Natural killer cell (primary cell): ENCODE data around the gene NCOR1. TPM values are rescaled to one million over a fixed set of nuclear protein-coding genes. Genes with fewer than 3 reads are reported as not detected.
"Not testable (repeated sequence)": the region's sequence is repeated elsewhere in the genome, so short reads cannot be mapped to it uniquely, and the experiment has no call there.

ENCODE experiments used
- ATAC-seq, 3 donors: fragments of 150-1000 bp in 2 of 3; fragments of 200-7000 bp in 1 of 3; cut with Tn5 transposase; 1 replicate in 1 of 3; 2 replicates in 2 of 3; pipeline ENCODE4 v1.10.0; 2021; ENCODE audit warnings: mild to moderate bottlenecking in 2 of 3, moderate library complexity in 2 of 3
- DNase-seq, 2 donors: peaks; one replicate each; pipeline versions ENCODE4 v3.0.0 to v3.0.0-alpha.2; 2013 to 2021; ENCODE audit warnings: mixed read lengths in 1 of 2
- H3K27ac ChIP-seq: one replicate; pipeline ENCODE4 v1.5.1; 2013; ENCODE audit warnings: mild to moderate bottlenecking, low read length
- H3K27me3 ChIP-seq: one replicate; pipeline ENCODE4 v1.6.1; 2013; ENCODE audit warnings: low read length; ENCODE audit not compliant: control insufficient read depth, insufficient read depth
- H3K36me3 ChIP-seq: one replicate; pipeline ENCODE4 v1.6.1; 2013; ENCODE audit warnings: low read length; ENCODE audit not compliant: control insufficient read depth, insufficient read depth
- H3K4me1 ChIP-seq: one replicate; pipeline ENCODE4 v1.6.1; 2013; ENCODE audit warnings: low read length; ENCODE audit not compliant: control insufficient read depth, insufficient read depth
- H3K4me3 ChIP-seq: one replicate; pipeline ENCODE4 v1.5.1; 2013; ENCODE audit warnings: low read length
- H3K9me3 ChIP-seq: one replicate; pipeline ENCODE4 v1.6.1; 2013; ENCODE audit warnings: low read length; ENCODE audit not compliant: control insufficient read depth, insufficient read depth
- H3K27ac Mint-ChIP-seq, 2 donors: one replicate each; pipeline ENCODE4 v1.8.0; 2022; ENCODE audit warnings: mild to moderate bottlenecking in 2 of 2, mixed read lengths in 2 of 2, moderate library complexity in 1 of 2
- H3K27me3 Mint-ChIP-seq, 2 donors: one replicate each; pipeline ENCODE4 v1.8.0; 2022; ENCODE audit warnings: low read depth in 2 of 2, mixed read lengths in 2 of 2
- H3K36me3 Mint-ChIP-seq: one replicate; pipeline ENCODE4 v1.8.0; 2022; ENCODE audit warnings: mixed read lengths
- H3K4me1 Mint-ChIP-seq, 2 donors: one replicate each; pipeline ENCODE4 v1.8.0; 2022; ENCODE audit warnings: mixed read lengths in 2 of 2
- H3K4me3 Mint-ChIP-seq: one replicate; pipeline ENCODE4 v1.8.0; 2022; ENCODE audit warnings: mild to moderate bottlenecking, moderate library complexity, mixed read lengths
- H3K9me3 Mint-ChIP-seq, 2 donors: one replicate each; pipeline ENCODE4 v1.8.0; 2022; ENCODE audit warnings: mixed read lengths in 2 of 2
- CTCF ChIP-seq: fragments of 200-600 bp; IDR thresholded peaks from one replicate; pipeline ENCODE4 v1.8.0; 2022; ENCODE audit warnings: antibody characterized with exemption
- WGBS: methylation state at CpG from one replicate; pipeline ENCODE4 v1.1.7; 2013; ENCODE audit warnings: missing lambda C conversion rate; ENCODE audit not compliant: insufficient coverage; 5-methylcytosine and 5-hydroxymethylcytosine counted together
- intact Hi-C: fragments of 100-400 bp; cut with micrococcal nuclease; formaldehyde crosslinking; loops from one replicate; pipeline ENCODE4 v1.14.2; 2022
- total RNA-seq, 4 donors: library from RNA; stranded (reverse); fragments of 120-200 nt in 1 of 4; gene quantifications; one replicate each; pipeline versions ENCODE4 v1.2.3 to v1.2.4, GENCODE V29; 2013 to 2022

The NCOR1 gene
- total RNA-seq, 3 donors from 2014 or later (not counting 1 experiment from before 2014, with no cell fraction given), result 195 to 238 (median 238) TPM

DNA sequence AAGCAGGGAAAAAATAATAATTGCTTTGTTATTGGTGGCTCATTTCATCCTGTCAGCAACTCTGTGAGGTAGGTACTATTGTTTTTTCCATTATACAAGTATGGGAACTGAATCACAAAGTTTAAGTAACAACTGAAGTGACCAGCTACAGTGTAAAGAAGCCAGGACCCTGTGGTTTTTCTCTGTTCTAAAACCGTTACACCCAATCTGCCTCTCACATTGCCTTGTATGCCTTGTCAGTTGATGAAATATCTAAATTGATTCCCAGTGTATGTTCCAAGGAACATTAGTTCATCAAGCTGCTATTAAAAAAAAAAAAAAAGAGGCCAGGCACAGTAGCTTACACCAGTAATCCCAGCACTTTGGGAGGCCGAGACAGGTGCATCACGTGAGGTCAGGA, 7.1 kb upstream of the NCOR1 start:
- Histone ChIP-seq H3K27ac (no peak overlapping the region), H3K36me3 (no peaks in the 10 kb centered on the region), H3K4me1 (peaks cover 2% of the 10 kb centered on the region), H3K27me3 (no peaks in the 10 kb centered on the region), H3K9me3 (no peaks in the 10 kb centered on the region), H3K4me3 (no peak overlapping the region)
- intact Hi-C loops, result no loop called here
- no peaks in the 10 kb centered on the region for H3K36me3 Mint-ChIP-seq
- H3K4me3 Mint-ChIP-seq, result no peak overlapping the region
- peaks cover 11% of the 10 kb centered on the region in 2 donors for H3K4me1 Mint-ChIP-seq
- WGBS, result 71% methylated on average over 1 of the region's 3 CpGs
- ATAC-seq, result no peak
- DNase-seq, result no peak
- H3K9me3 Mint-ChIP-seq, result no peaks in the 10 kb centered on the region
- H3K27ac Mint-ChIP-seq, result no peak overlapping the region
- H3K27me3 Mint-ChIP-seq, result no peaks in the 10 kb centered on the region
- TF ChIP-seq CTCF, result no peak

- WGBS, result under 1% methylated on average over 29 of the region's 29 CpGs
- peaks cover 26% of the 10 kb centered on the region for H3K4me1 ChIP-seq
- Mint-ChIP-seq H3K27ac (peak within 1 kb of the TSS; percentile 90 to 95), H3K36me3 (no peaks in the 10 kb centered on the region), H3K27me3 (no peaks in the 10 kb centered on the region), H3K4me3 (peak within 1 kb of the TSS; percentile 94), H3K4me1 (peaks cover 37 to 41% of the 10 kb centered on the region in 2 donors), H3K9me3 (no peaks in the 10 kb centered on the region)
- no peaks in the 10 kb centered on the region for H3K9me3 ChIP-seq
- H3K27me3 ChIP-seq, result no peaks in the 10 kb centered on the region
- ATAC-seq (peak; percentile 20 to 52 (median 32)), DNase-seq (peak; percentile 54 to 94)
- no peaks in the 10 kb centered on the region for H3K36me3 ChIP-seq
- peak within 1 kb of the TSS; percentile 48 for H3K4me3 ChIP-seq
- no peak for TF ChIP-seq CTCF
- peak within 1 kb of the TSS; percentile 57 for H3K27ac ChIP-seq
- intact Hi-C loops, result loop anchor here (5.0 kb wide), 1 partner anchor 50 kb away; no protein-coding TSS in a partner anchor
These were observed 1.8 kb upstream of the NCOR1 start, which contains the start of gene PIGL for GRCh38 chr17:16217002-16217635. TSS of gene PIGL (plus strand) at chr17:16217210. CDS start at chr17:16217227, 17 bp downstream.

DNA sequence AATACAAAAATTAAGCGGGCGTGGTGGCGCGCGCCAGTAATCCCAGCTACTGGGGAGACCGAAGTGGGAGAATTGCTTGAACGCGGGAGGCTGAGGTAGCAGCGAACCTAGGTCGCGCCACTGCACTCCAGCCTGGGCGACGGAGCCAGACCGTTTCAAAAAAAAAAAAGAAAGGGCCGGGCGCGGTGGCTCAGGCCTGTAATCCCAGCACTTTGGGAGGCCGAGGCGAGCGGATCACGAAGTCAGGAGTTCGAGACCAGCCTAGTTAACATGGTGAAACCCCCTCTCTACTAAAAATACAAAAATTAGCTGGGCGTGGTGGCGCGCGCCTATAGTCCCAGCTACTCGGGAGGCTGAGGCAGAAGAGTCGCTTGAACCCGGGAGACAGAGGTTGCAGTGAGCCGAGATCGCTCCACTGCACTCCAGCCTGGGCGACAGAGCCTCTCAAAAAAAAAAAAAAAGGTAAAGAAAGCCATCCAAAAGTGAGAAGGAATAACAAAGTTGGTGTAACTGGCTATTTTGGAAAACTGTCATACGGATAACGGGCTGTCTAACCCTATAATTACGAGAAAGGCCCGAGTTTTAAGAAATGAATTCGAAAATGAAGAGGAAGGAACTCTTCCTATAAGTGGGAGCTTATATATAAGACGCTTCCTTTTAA, 1.1 kb upstream of the NCOR1 start:
- intact Hi-C loops, result loop anchor here (5.0 kb wide), 1 partner anchor 51 kb away; no protein-coding TSS in a partner anchor
- not testable (repeated sequence) for DNase-seq, H3K27me3 ChIP-seq, ATAC-seq, H3K9me3 Mint-ChIP-seq, H3K27me3 Mint-ChIP-seq, H3K9me3 ChIP-seq, H3K36me3 ChIP-seq, H3K36me3 Mint-ChIP-seq
- peak overlapping the region; percentile 57 for H3K27ac ChIP-seq
- H3K4me1 ChIP-seq, result peaks cover 30% of the 10 kb centered on the region
- H3K4me3 Mint-ChIP-seq, result peak overlapping the region; percentile 94
- peak overlapping the region; percentile 90 to 95 for H3K27ac Mint-ChIP-seq
- WGBS, result 76% methylated on average over 34 of the region's 38 CpGs
- H3K4me3 ChIP-seq, result peak overlapping the region; percentile 48
- H3K4me1 Mint-ChIP-seq, result peaks cover 37 to 38% of the 10 kb centered on the region in 2 donors

- Histone ChIP-seq H3K36me3 (no peaks in the 10 kb centered on the region), H3K27ac (peak overlapping the region; percentile 57), H3K4me3 (peak overlapping the region; percentile 44), H3K9me3 (no peaks in the 10 kb centered on the region), H3K4me1 (peaks cover 30% of the 10 kb centered on the region), H3K27me3 (no peaks in the 10 kb centered on the region)
- Mint-ChIP-seq H3K27ac (peak overlapping the region; percentile 90 to 95), H3K27me3 (no peaks in the 10 kb centered on the region), H3K36me3 (no peaks in the 10 kb centered on the region), H3K9me3 (no peaks in the 10 kb centered on the region), H3K4me3 (peak overlapping the region; percentile 94), H3K4me1 (peaks cover 37 to 38% of the 10 kb centered on the region in 2 donors)
- ATAC-seq (no peak), DNase-seq (peak in 1 of 2 donors; percentile 52)
- 45% methylated on average over 22 of the region's 22 CpGs for WGBS
- intact Hi-C loops, result loop anchor here (1.0 to 5.0 kb wide), 2 partner anchors 51 to 70 kb away; no protein-coding TSS in a partner anchor
- TF ChIP-seq CTCF, result no peak
These were observed 607 bp upstream of the NCOR1 start for GRCh38 chr17:16215965-16216316.
